HCT116 (cell line): ENCODE measurements around the gene AGAP1. TPM values are rescaled to one million over a fixed set of nuclear protein-coding genes. Genes with fewer than 3 reads are reported as not detected.

Experiments
- ATAC-seq: fragments of 200-7000 bp; cut with Tn5 transposase; 2 replicates; pipeline ENCODE4 v1.9.1; 2020; ENCODE audit warnings: mild to moderate bottlenecking, moderate library complexity
- BruUV-seq: library from RNA; stranded (reverse); fragments of 400-500 nt; replicated peaks from 2 replicates; lab custom pipeline; 2021; lab: Mats Ljungman, UMichigan
- CTCF ChIA-PET: fragments of 300-600 bp; sonication (Branson Sonifier 250); formaldehyde crosslinking; loops from one replicate; lab custom pipeline; 2021; ENCODE audit warnings: antibody characterized with exemption; lab: Charles Lee
- POLR2A ChIA-PET: fragments of 300-600, 350-600 bp; sonication (Branson Sonifier 250); formaldehyde crosslinking; loops from one replicate; lab custom pipeline; 2021; ENCODE audit warnings: antibody characterized with exemption; lab: Charles Lee
- RAD21 ChIA-PET, 2 experiments: fragments of 300-600 bp; sonication (Branson Sonifier 250); formaldehyde crosslinking; loops; one replicate each; lab custom pipeline; 2023; ENCODE audit warnings: low total read pairs in 2 of 2; ENCODE audit not compliant: uncharacterized antibody in 2 of 2, unreplicated experiment in 2 of 2, low non-redundant PET in 1 of 2; lab: Charles Lee
- DNase-seq: peaks from one replicate; pipeline ENCODE4 v3.0.0-alpha.2; 2010; ENCODE audit warnings: low read depth, low spot score
- H2AFZ ChIP-seq: fragments of 200-600 bp; shearing (Covaris generic), sonication (generic); 2 replicates; pipeline ENCODE4 v1.6.1; 2017; ENCODE audit warnings: low read depth, mixed run types, mixed read lengths, antibody characterized with exemption, low read length; ENCODE audit not compliant: poor library complexity, severe bottlenecking
- H3K27ac ChIP-seq: 2 replicates; pipeline ENCODE4 v1.5.1; 2012; ENCODE audit warnings: low read depth, low read length
- H3K27me3 ChIP-seq: fragments of 200-600 bp; sonication (generic); 2 replicates; pipeline ENCODE4 v1.6.1; 2016; ENCODE audit warnings: mixed run types, low read length, mixed read lengths; ENCODE audit not compliant: insufficient read depth
- H3K36me3 ChIP-seq, 2 experiments: fragments of 200-500 bp in 1 of 2; fragments of 200-600 bp in 1 of 2; sonication (Bioruptor generic) in 1 of 2; sonication (generic) in 1 of 2; 2 replicates each; pipeline versions ENCODE4 v1.5.1 to v1.6.1; 2014 to 2016; ENCODE audit warnings: low read length in 2 of 2, inconsistent platforms in 1 of 2, mixed read lengths in 1 of 2, mixed run types in 1 of 2; ENCODE audit not compliant: insufficient read depth in 2 of 2, control insufficient read depth in 1 of 2
- H3K4me1 ChIP-seq, 2 experiments: fragments of 200-600 bp in 1 of 2; sonication (generic) in 1 of 2; 2 replicates each; pipeline versions ENCODE4 v1.5.1 to v1.6.1; 2012 to 2017; ENCODE audit warnings: low read length in 2 of 2, inconsistent platforms in 1 of 2, mild to moderate bottlenecking in 1 of 2, mixed read lengths in 1 of 2, mixed run types in 1 of 2, moderate library complexity in 1 of 2; ENCODE audit not compliant: insufficient read depth in 2 of 2, control insufficient read depth in 1 of 2
- H3K4me2 ChIP-seq: fragments of 200-600 bp; sonication (generic); 2 replicates; pipeline ENCODE4 v1.6.1; 2017; ENCODE audit warnings: mixed run types, low read length, mixed read lengths
- H3K4me3 ChIP-seq, 2 experiments: fragments of 200-600 bp in 1 of 2; sonication (generic) in 1 of 2; replicated peaks in 1 of 2; 2 replicates each; pipeline ENCODE4 v1.5.1; 2011 to 2016; ENCODE audit warnings: low read length in 2 of 2, control low read depth in 1 of 2, low read depth in 1 of 2, mild to moderate bottlenecking in 1 of 2, mixed read lengths in 1 of 2, mixed run types in 1 of 2
- H3K79me2 ChIP-seq: fragments of 200-600 bp; sonication (generic); 2 replicates; pipeline ENCODE4 v1.6.1; 2017; ENCODE audit warnings: mild to moderate bottlenecking, mixed run types, low read length, moderate library complexity, mixed read lengths; ENCODE audit not compliant: insufficient read depth
- H3K9ac ChIP-seq: fragments of 200-600 bp; sonication (generic); 2 replicates; pipeline ENCODE4 v1.6.1; 2016; ENCODE audit warnings: low read length, mixed read lengths
- H3K9me2 ChIP-seq: fragments of 200-600 bp; sonication (generic), shearing (Covaris generic); 2 replicates; pipeline ENCODE4 v1.6.1; 2017; ENCODE audit warnings: mixed run types, mild to moderate bottlenecking, moderate library complexity; ENCODE audit not compliant: insufficient read depth
- H3K9me3 ChIP-seq, 2 experiments: fragments of 200-500 bp in 1 of 2; fragments of 200-600 bp in 1 of 2; sonication (Bioruptor generic) in 1 of 2; sonication (generic) in 1 of 2; 2 replicates each; pipeline ENCODE4 v1.6.1; 2014 to 2017; ENCODE audit warnings: low read length in 2 of 2, mixed read lengths in 2 of 2, inconsistent platforms in 1 of 2, low read depth in 1 of 2, mild to moderate bottlenecking in 1 of 2, mixed run types in 1 of 2, moderate library complexity in 1 of 2; ENCODE audit not compliant: control insufficient read depth in 1 of 2, insufficient read depth in 1 of 2
- H4K20me1 ChIP-seq: fragments of 200-600 bp; sonication (generic), shearing (Covaris generic); 2 replicates; pipeline ENCODE4 v1.6.1; 2017; ENCODE audit warnings: mixed run types, mild to moderate bottlenecking, moderate library complexity; ENCODE audit not compliant: insufficient read depth
- CBX3 ChIP-seq: IDR thresholded peaks from 2 replicates; pipeline ENCODE4 v1.6.1; 2012; ENCODE audit warnings: low read depth
- EZH2 ChIP-seq: fragments of 200-600 bp; sonication (generic); IDR thresholded peaks from 2 replicates; pipeline ENCODE4 v1.6.1; 2017; ENCODE audit warnings: antibody characterized with exemption, mixed run types
- EZH2phosphoT487 ChIP-seq: fragments of 200-600 bp; IDR thresholded peaks from 2 replicates; pipeline ENCODE4 v1.6.1; 2018; ENCODE audit warnings: antibody characterized with exemption, borderline replicate concordance
- MAX ChIP-seq: IDR thresholded peaks from 2 replicates; pipeline ENCODE4 v1.6.1; 2012
- POLR2A ChIP-seq: IDR thresholded peaks from 2 replicates; pipeline ENCODE4 v1.7.0; 2011; ENCODE audit warnings: borderline replicate concordance; ENCODE audit not compliant: insufficient read depth, insufficient read length; ENCODE audit errors: extremely low read depth
- POLR2AphosphoS5 ChIP-seq: IDR thresholded peaks from 2 replicates; pipeline ENCODE4 v1.6.1; 2011; ENCODE audit warnings: mild to moderate bottlenecking, low read depth, low read length, moderate library complexity
- REST ChIP-seq: IDR thresholded peaks from 2 replicates; pipeline ENCODE4 v1.6.1; 2012; ENCODE audit warnings: low read depth
- SRF ChIP-seq: IDR thresholded peaks from 2 replicates; pipeline ENCODE4 v1.6.1; 2012; ENCODE audit warnings: low read depth
- YY1 ChIP-seq: IDR thresholded peaks from 2 replicates; pipeline ENCODE4 v1.6.1; 2011; ENCODE audit warnings: low read length, low read depth, moderate library complexity, mild to moderate bottlenecking; ENCODE audit not compliant: insufficient replicate concordance; ENCODE audit errors: extremely low read depth
- ZBTB33 ChIP-seq: IDR thresholded peaks from 2 replicates; pipeline ENCODE4 v1.6.1; 2011; ENCODE audit warnings: mild to moderate bottlenecking, low read length, moderate library complexity; ENCODE audit not compliant: insufficient replicate concordance; ENCODE audit errors: extremely low read depth
- intact Hi-C: fragments of 100-400 bp; cut with micrococcal nuclease; formaldehyde crosslinking; loops from 2 replicates; pipeline ENCODE4 v1.10.0; 2022
- total RNA-seq: library from RNA; stranded (reverse); gene quantifications from one replicate; pipeline ENCODE4 v1.2.1, GENCODE V29; 2021; ENCODE audit not compliant: unreplicated experiment

AGAP1 gene
- total RNA-seq, 1 experiment from 2014 or later, result 43.8 TPM

- peaks cover 44 to 66% of the 10 kb centered on the region in 2 experiments for H3K4me1 ChIP-seq
- no TSS peak for BruUV-seq
- ATAC-seq, result peak; percentile 6; the same call in 1 of the 2 replicates
- H3K4me3 ChIP-seq, result no peak overlapping the region; a peak in 1 of 4 replicates
- H2AFZ ChIP-seq, result no peak overlapping the region
- peak overlapping the region; percentile 54 for H3K4me2 ChIP-seq
- H3K9ac ChIP-seq, result no peak overlapping the region
- ChIA-PET POLR2A (no interaction called here), RAD21 (no interaction called here), CTCF (interaction anchor here (1.8 kb wide), 1 partner anchor 244 kb away, joined by 5 read pairs; no protein-coding TSS in a partner anchor)
- H3K36me3 ChIP-seq, result no peaks in the 10 kb centered on the region
- no peaks in the 10 kb centered on the region for H3K9me3 ChIP-seq
- no peaks in the 10 kb centered on the region for H3K9me2 ChIP-seq
- no peak for DNase-seq
- TF ChIP-seq SRF (no peak), YY1 (no peak), POLR2AphosphoS5 (no peak), ZBTB33 (no peak), CBX3 (no peak), MAX (no peak), POLR2A (no peak)
- H3K27ac ChIP-seq, result no peak overlapping the region
- peaks cover 31% of the 10 kb centered on the region; the same call in 1 of the 2 replicates for H4K20me1 ChIP-seq
- peaks cover 98% of the 10 kb centered on the region for H3K79me2 ChIP-seq
- intact Hi-C loops, result loop anchor here (5.0 kb wide), 1 partner anchor 246 kb away; no protein-coding TSS in a partner anchor
- no peaks in the 10 kb centered on the region for H3K27me3 ChIP-seq
Measured at GRCh38 chr2:235501673-235502031, 7.8 kb downstream of the AGAP1 start.

GRCh38 chr2:235502336-235502735, 8.5 kb downstream of the AGAP1 start:
- Histone ChIP-seq H2AFZ (no peak overlapping the region), H4K20me1 (peaks cover 27% of the 10 kb centered on the region; the same call in 1 of the 2 replicates), H3K4me3 (no peak overlapping the region), H3K9me3 (no peaks in the 10 kb centered on the region), H3K36me3 (no peaks in the 10 kb centered on the region), H3K27me3 (no peaks in the 10 kb centered on the region), H3K27ac (no peak overlapping the region), H3K4me1 (peaks cover 44 to 67% of the 10 kb centered on the region in 2 experiments), H3K4me2 (no peak overlapping the region), H3K9ac (no peak overlapping the region), H3K79me2 (peaks cover 98% of the 10 kb centered on the region), H3K9me2 (no peaks in the 10 kb centered on the region)
- no peak for DNase-seq
- ChIA-PET RAD21 (no interaction called here), CTCF (interaction anchor here (0.6 to 1.8 kb wide), 2 partner anchors 244 to 386 kb away, joined by 3 to 5 read pairs; no protein-coding TSS in a partner anchor), POLR2A (interaction anchor here (1.3 kb wide), 1 partner anchor 9 kb away, joined by 3 read pairs; no protein-coding TSS in a partner anchor)
- BruUV-seq, result no TSS peak
- no peak for ATAC-seq
- intact Hi-C loops, result loop anchor here (5.0 kb wide), 1 partner anchor 245 kb away; no protein-coding TSS in a partner anchor
- TF ChIP-seq EZH2phosphoT487 (no peak), ZBTB33 (no peak), SRF (no peak), EZH2 (no peak), REST (no peak)
